ENCODE measurements around the gene SULT1A1.

Gene SULT1A1

GRCh38 chr16:28575446-28576109, 34.3 kb downstream of the SULT1A1 start:
- Histone ChIP-seq H3K36me3 (ENCODE audit: insufficient read depth, insufficient read length, low read length) (peaks cover 2% of the 10 kb centered on the region), H3K4me3 (ENCODE audit: insufficient read length, low read depth) (no peak overlapping the region), H3K9ac (ENCODE audit: insufficient read length, low read depth) (no peak overlapping the region), H3K9me3 (ENCODE audit: insufficient read depth, low read length) (no peaks in the 10 kb centered on the region), H3K27me3 (ENCODE audit: insufficient read depth, insufficient read length) (no peaks in the 10 kb centered on the region), H3K4me1 (ENCODE audit: insufficient read depth, insufficient read length) (peaks cover 13% of the 10 kb centered on the region)
- TF ChIP-seq SUZ12 (IDR thresholded peaks at IDR 0.05; ENCODE audit: extremely low read depth, insufficient read depth, insufficient read length): no peak
- no peak for TF ChIP-seq YY1 (IDR thresholded peaks at IDR 0.05; ENCODE audit: insufficient read depth, insufficient read length)
- TF ChIP-seq ZNF274 (IDR thresholded peaks at IDR 0.05; ENCODE audit: low read depth, low read length): no peak
- DNase-seq (ENCODE audit: low read depth, low spot score): no peak

GRCh38 chr16:28574925-28575324, 34.9 kb downstream of the SULT1A1 start:
- no peaks in the 10 kb centered on the region for H3K27me3 ChIP-seq (ENCODE audit: insufficient read depth, insufficient read length)
- H3K36me3 ChIP-seq (ENCODE audit: insufficient read depth, insufficient read length, low read length): peaks cover 2% of the 10 kb centered on the region
- H3K4me1 ChIP-seq (ENCODE audit: insufficient read depth, insufficient read length): peaks cover 13% of the 10 kb centered on the region
- H3K9me3 ChIP-seq (ENCODE audit: insufficient read depth, low read length): no peaks in the 10 kb centered on the region
- no peak for DNase-seq (ENCODE audit: low read depth, low spot score)
- H3K4me3 ChIP-seq (ENCODE audit: insufficient read length, low read depth): no peak overlapping the region
- TF ChIP-seq SUZ12 (IDR thresholded peaks at IDR 0.05; ENCODE audit: extremely low read depth, insufficient read depth, insufficient read length) (no peak), ZNF274 (IDR thresholded peaks at IDR 0.05; ENCODE audit: low read depth, low read length) (no peak), YY1 (IDR thresholded peaks at IDR 0.05; ENCODE audit: insufficient read depth, insufficient read length) (no peak)
- H3K9ac ChIP-seq (ENCODE audit: insufficient read length, low read depth): no peak overlapping the region

GRCh38 chr16:28573738-28574718, 35.8 kb downstream of the SULT1A1 start:
- no peak for DNase-seq (ENCODE audit: low read depth, low spot score)
- Histone ChIP-seq H3K9me3 (ENCODE audit: insufficient read depth, low read length) (no peaks in the 10 kb centered on the region), H3K9ac (ENCODE audit: insufficient read length, low read depth) (no peak overlapping the region), H3K4me1 (ENCODE audit: insufficient read depth, insufficient read length) (peaks cover 13% of the 10 kb centered on the region), H3K4me3 (ENCODE audit: insufficient read length, low read depth) (no peak overlapping the region), H3K36me3 (ENCODE audit: insufficient read depth, insufficient read length, low read length) (peaks cover 2% of the 10 kb centered on the region), H3K27me3 (ENCODE audit: insufficient read depth, insufficient read length) (no peaks in the 10 kb centered on the region)
- TF ChIP-seq ZNF274 (IDR thresholded peaks at IDR 0.05; ENCODE audit: low read depth, low read length): no peak
- no peak for TF ChIP-seq SUZ12 (IDR thresholded peaks at IDR 0.05; ENCODE audit: extremely low read depth, insufficient read depth, insufficient read length)
- TF ChIP-seq YY1 (IDR thresholded peaks at IDR 0.05; ENCODE audit: insufficient read depth, insufficient read length): no peak

GRCh38 chr16:28572696-28573510, 36.9 kb downstream of the SULT1A1 start:
- H3K4me3 ChIP-seq (ENCODE audit: insufficient read length, low read depth): no peak overlapping the region
- H3K4me1 ChIP-seq (ENCODE audit: insufficient read depth, insufficient read length): peaks cover 13% of the 10 kb centered on the region
- H3K9me3 ChIP-seq (ENCODE audit: insufficient read depth, low read length): no peaks in the 10 kb centered on the region
- H3K36me3 ChIP-seq (ENCODE audit: insufficient read depth, insufficient read length, low read length): peaks cover 2% of the 10 kb centered on the region
- TF ChIP-seq SUZ12 (IDR thresholded peaks at IDR 0.05; ENCODE audit: extremely low read depth, insufficient read depth, insufficient read length) (no peak), YY1 (IDR thresholded peaks at IDR 0.05; ENCODE audit: insufficient read depth, insufficient read length) (no peak), ZNF274 (IDR thresholded peaks at IDR 0.05; ENCODE audit: low read depth, low read length) (no peak)
- no peaks in the 10 kb centered on the region for H3K27me3 ChIP-seq (ENCODE audit: insufficient read depth, insufficient read length)
- DNase-seq (ENCODE audit: low read depth, low spot score): no peak
- peak overlapping the region; percentile 37 for H3K9ac ChIP-seq (ENCODE audit: insufficient read length, low read depth)

GRCh38 chr16:28569968-28570752, 39.7 kb downstream of the SULT1A1 start:
- no peak overlapping the region for H3K9ac ChIP-seq (ENCODE audit: insufficient read length, low read depth)
- no peak for DNase-seq (ENCODE audit: low read depth, low spot score)

GRCh38 chr16:28569021-28569420, 40.8 kb downstream of the SULT1A1 start:
- Histone ChIP-seq H3K4me1 (ENCODE audit: insufficient read depth, insufficient read length) (peaks cover 7% of the 10 kb centered on the region), H3K36me3 (ENCODE audit: insufficient read depth, insufficient read length, low read length) (peaks cover 8% of the 10 kb centered on the region), H3K27me3 (ENCODE audit: insufficient read depth, insufficient read length) (no peaks in the 10 kb centered on the region), H3K9me3 (ENCODE audit: insufficient read depth, low read length) (no peaks in the 10 kb centered on the region), H3K9ac (ENCODE audit: insufficient read length, low read depth) (no peak overlapping the region), H3K4me3 (ENCODE audit: insufficient read length, low read depth) (no peak overlapping the region)
- DNase-seq (ENCODE audit: low read depth, low spot score): no peak
- TF ChIP-seq YY1 (IDR thresholded peaks at IDR 0.05; ENCODE audit: insufficient read depth, insufficient read length) (no peak), ZNF274 (IDR thresholded peaks at IDR 0.05; ENCODE audit: low read depth, low read length) (no peak), SUZ12 (IDR thresholded peaks at IDR 0.05; ENCODE audit: extremely low read depth, insufficient read depth, insufficient read length) (no peak)

More at GRCh38 chr16:28569968-28570752, 39.7 kb downstream of the SULT1A1 start:
- TF ChIP-seq ZNF274 (IDR thresholded peaks at IDR 0.05; ENCODE audit: low read depth, low read length) (no peak), SUZ12 (IDR thresholded peaks at IDR 0.05; ENCODE audit: extremely low read depth, insufficient read depth, insufficient read length) (no peak), YY1 (IDR thresholded peaks at IDR 0.05; ENCODE audit: insufficient read depth, insufficient read length) (no peak)
- Histone ChIP-seq H3K36me3 (ENCODE audit: insufficient read depth, insufficient read length, low read length) (peaks cover 4% of the 10 kb centered on the region), H3K4me1 (ENCODE audit: insufficient read depth, insufficient read length) (peaks cover 13% of the 10 kb centered on the region), H3K4me3 (ENCODE audit: insufficient read length, low read depth) (no peak overlapping the region), H3K9me3 (ENCODE audit: insufficient read depth, low read length) (no peaks in the 10 kb centered on the region), H3K27me3 (ENCODE audit: insufficient read depth, insufficient read length) (no peaks in the 10 kb centered on the region)

Data from NT2/D1 (cell line).